Stimulated activated effector memory CD8-positive, alpha-beta T cell treated with anti-CD3 and anti-CD28 coated beads, Interleukin-12 subunit alpha, Interleukin-12 subunit beta, amount 100 ng/mL, for 72 hours (primary cell): ENCODE results near the gene HDAC11.
A peak's percentile ranks its signal among the peaks of the same experiment; 100 is the strongest.

Source experiments
- ATAC-seq: fragments of 150-1000 bp; cut with Tn5 transposase; 2 replicates; pipeline ENCODE4 v1.10.0; 2021
- DNase-seq, 2 donors: peaks; one replicate each; pipeline ENCODE4 v3.0.0; 2021 to 2022; ENCODE audit warnings: low spot score in 2 of 2
- H3K27ac Mint-ChIP-seq: one replicate; pipeline ENCODE4 v1.8.0; 2022; ENCODE audit warnings: mild to moderate bottlenecking, mixed read lengths
- H3K36me3 Mint-ChIP-seq: one replicate; pipeline ENCODE4 v1.8.0; 2022; ENCODE audit warnings: mild to moderate bottlenecking, mixed read lengths
- H3K4me1 Mint-ChIP-seq: one replicate; pipeline ENCODE4 v1.8.0; 2022; ENCODE audit warnings: mixed read lengths
- H3K4me3 Mint-ChIP-seq: one replicate; pipeline ENCODE4 v1.8.0; 2022; ENCODE audit warnings: mild to moderate bottlenecking, mixed read lengths
- H3K9me3 Mint-ChIP-seq: one replicate; pipeline ENCODE4 v1.8.0; 2022; ENCODE audit warnings: mixed read lengths

Gene HDAC11

GRCh38 chr3:13533885-13534301 is 53.8 kb downstream of the HDAC11 start:
- ATAC-seq (no peak), DNase-seq (no peak)
- no peak overlapping the region for H3K4me3 Mint-ChIP-seq
- H3K4me1 Mint-ChIP-seq = peaks cover 10% of the 10 kb centered on the region
- H3K27ac Mint-ChIP-seq = no peak overlapping the region
- no peaks in the 10 kb centered on the region for H3K36me3 Mint-ChIP-seq
- no peaks in the 10 kb centered on the region for H3K9me3 Mint-ChIP-seq

GRCh38 chr3:13535526-13535875 is 55.4 kb downstream of the HDAC11 start:
- Mint-ChIP-seq H3K4me1 (peaks cover 10% of the 10 kb centered on the region), H3K36me3 (no peaks in the 10 kb centered on the region), H3K9me3 (no peaks in the 10 kb centered on the region), H3K4me3 (no peak overlapping the region), H3K27ac (no peak overlapping the region)
- DNase-seq = no peak
- no peak for ATAC-seq

GRCh38 chr3:13535905-13536304 is 55.8 kb downstream of the HDAC11 start:
- Mint-ChIP-seq H3K36me3 (no peaks in the 10 kb centered on the region), H3K4me1 (peaks cover 10% of the 10 kb centered on the region), H3K4me3 (no peak overlapping the region), H3K27ac (no peak overlapping the region), H3K9me3 (no peaks in the 10 kb centered on the region)
- DNase-seq (no peak), ATAC-seq (no peak)

GRCh38 chr3:13536432-13536831 is 56.3 kb downstream of the HDAC11 start:
- ATAC-seq (no peak), DNase-seq (no peak)
- H3K9me3 Mint-ChIP-seq = no peaks in the 10 kb centered on the region
- H3K4me1 Mint-ChIP-seq = peaks cover 10% of the 10 kb centered on the region
- no peak overlapping the region for H3K4me3 Mint-ChIP-seq
- H3K36me3 Mint-ChIP-seq = no peaks in the 10 kb centered on the region
- no peak overlapping the region for H3K27ac Mint-ChIP-seq

GRCh38 chr3:13536832-13537231 is 56.7 kb downstream of the HDAC11 start:
- peaks cover 10% of the 10 kb centered on the region for H3K4me1 Mint-ChIP-seq
- H3K27ac Mint-ChIP-seq = no peak overlapping the region
- no peaks in the 10 kb centered on the region for H3K9me3 Mint-ChIP-seq
- DNase-seq (no peak), ATAC-seq (no peak)
- H3K36me3 Mint-ChIP-seq = no peaks in the 10 kb centered on the region
- no peak overlapping the region for H3K4me3 Mint-ChIP-seq

GRCh38 chr3:13537244-13537908 is 57.3 kb downstream of the HDAC11 start:
- Mint-ChIP-seq H3K36me3 (no peaks in the 10 kb centered on the region), H3K27ac (no peak overlapping the region), H3K4me1 (peaks cover 10% of the 10 kb centered on the region), H3K9me3 (no peaks in the 10 kb centered on the region), H3K4me3 (no peak overlapping the region)
- DNase-seq (no peak), ATAC-seq (no peak)

- Mint-ChIP-seq H3K4me3 (no peak overlapping the region), H3K27ac (no peak overlapping the region), H3K9me3 (no peaks in the 10 kb centered on the region), H3K4me1 (peaks cover 10% of the 10 kb centered on the region), H3K36me3 (no peaks in the 10 kb centered on the region)
- ATAC-seq = no peak
- no peak for DNase-seq
These were observed 57.8 kb downstream of the HDAC11 start for GRCh38 chr3:13537909-13538296.

- Mint-ChIP-seq H3K4me1 (peaks cover 12% of the 10 kb centered on the region), H3K4me3 (no peak overlapping the region), H3K36me3 (no peaks in the 10 kb centered on the region), H3K9me3 (no peaks in the 10 kb centered on the region), H3K27ac (no peak overlapping the region)
- DNase-seq (no peak), ATAC-seq (no peak)
These were observed 58.6 kb downstream of the HDAC11 start for GRCh38 chr3:13538520-13539291.

GRCh38 chr3:13539292-13539638 is 59.2 kb downstream of the HDAC11 start:
- H3K36me3 Mint-ChIP-seq = no peaks in the 10 kb centered on the region
- peaks cover 18% of the 10 kb centered on the region for H3K4me1 Mint-ChIP-seq
- no peak overlapping the region for H3K27ac Mint-ChIP-seq
- DNase-seq = no peak
- H3K4me3 Mint-ChIP-seq = no peak overlapping the region
- H3K9me3 Mint-ChIP-seq = no peaks in the 10 kb centered on the region
- ATAC-seq = no peak

GRCh38 chr3:13539671-13540070 is 59.6 kb downstream of the HDAC11 start:
- Mint-ChIP-seq H3K4me1 (peaks cover 22% of the 10 kb centered on the region), H3K9me3 (no peaks in the 10 kb centered on the region), H3K36me3 (peaks cover under 1% of the 10 kb centered on the region), H3K4me3 (no peak overlapping the region), H3K27ac (no peak overlapping the region)
- ATAC-seq (no peak), DNase-seq (no peak)

GRCh38 chr3:13540297-13540995 is 60.3 kb downstream of the HDAC11 start:
- Mint-ChIP-seq H3K4me3 (no peak overlapping the region), H3K4me1 (peaks cover 30% of the 10 kb centered on the region), H3K9me3 (no peaks in the 10 kb centered on the region), H3K27ac (no peak overlapping the region), H3K36me3 (peaks cover 6% of the 10 kb centered on the region)
- DNase-seq (no peak), ATAC-seq (no peak)

GRCh38 chr3:13541691-13542090 is 61.6 kb downstream of the HDAC11 start:
- no peak overlapping the region for H3K4me3 Mint-ChIP-seq
- no peaks in the 10 kb centered on the region for H3K9me3 Mint-ChIP-seq
- no peak for DNase-seq
- H3K36me3 Mint-ChIP-seq = peaks cover 6% of the 10 kb centered on the region
- H3K4me1 Mint-ChIP-seq = peaks cover 27% of the 10 kb centered on the region
- no peak overlapping the region for H3K27ac Mint-ChIP-seq
- ATAC-seq = no peak

- H3K36me3 Mint-ChIP-seq = peaks cover 6% of the 10 kb centered on the region
These were observed 62.0 kb downstream of the HDAC11 start for GRCh38 chr3:13542142-13542541.

GRCh38 chr3:13543253-13543652 is 63.1 kb downstream of the HDAC11 start:
- no peak overlapping the region for H3K27ac Mint-ChIP-seq
- no peak for DNase-seq
- H3K36me3 Mint-ChIP-seq = peaks cover 6% of the 10 kb centered on the region
- no peaks in the 10 kb centered on the region for H3K9me3 Mint-ChIP-seq
- no peak overlapping the region for H3K4me3 Mint-ChIP-seq
- ATAC-seq = no peak
- H3K4me1 Mint-ChIP-seq = peaks cover 24% of the 10 kb centered on the region

More at GRCh38 chr3:13542142-13542541, 62.0 kb downstream of the HDAC11 start:
- H3K9me3 Mint-ChIP-seq = no peaks in the 10 kb centered on the region
- no peak for ATAC-seq
- H3K27ac Mint-ChIP-seq = no peak overlapping the region
- H3K4me1 Mint-ChIP-seq = peaks cover 22% of the 10 kb centered on the region
- DNase-seq = no peak
- H3K4me3 Mint-ChIP-seq = no peak overlapping the region

- DNase-seq = peak; percentile 7 to 69
- Mint-ChIP-seq H3K27ac (no peak overlapping the region), H3K9me3 (no peaks in the 10 kb centered on the region)
These were observed 64.3 kb downstream of the HDAC11 start for GRCh38 chr3:13544293-13544831.

More at GRCh38 chr3:13544293-13544831, 64.3 kb downstream of the HDAC11 start:
- ATAC-seq = peak; percentile 91
- Mint-ChIP-seq H3K4me1 (peaks cover 27% of the 10 kb centered on the region), H3K36me3 (peaks cover 6% of the 10 kb centered on the region), H3K4me3 (no peak overlapping the region)
